Glutamatergic neuron (in vitro differentiated cells): ENCODE data around the gene POLQ. TPM values are rescaled to one million over a fixed set of nuclear protein-coding genes. Genes with fewer than 3 reads are reported as not detected.
"Not testable (repeated sequence)": the region's sequence is repeated elsewhere in the genome, so short reads cannot be mapped to it uniquely, and the experiment has no call there.

Source experiments
- DNase-seq: peaks from one replicate; pipeline ENCODE4 v3.0.0; 2022
- H3K27ac Mint-ChIP-seq: one replicate; pipeline ENCODE4 v1.8.0; 2020; ENCODE audit warnings: mild to moderate bottlenecking, mixed read lengths, inconsistent platforms; ENCODE audit not compliant: unreplicated experiment
- H3K27me3 Mint-ChIP-seq: one replicate; pipeline ENCODE4 v1.8.0; 2020; ENCODE audit warnings: mild to moderate bottlenecking, moderate library complexity, mixed read lengths, inconsistent platforms; ENCODE audit not compliant: unreplicated experiment
- H3K36me3 Mint-ChIP-seq: one replicate; pipeline ENCODE4 v1.8.0; 2020; ENCODE audit warnings: mild to moderate bottlenecking, mixed read lengths, inconsistent platforms; ENCODE audit not compliant: unreplicated experiment
- H3K4me1 Mint-ChIP-seq: one replicate; pipeline ENCODE4 v1.8.0; 2020; ENCODE audit warnings: mild to moderate bottlenecking, low read depth, mixed read lengths, inconsistent platforms; ENCODE audit not compliant: unreplicated experiment
- H3K4me3 Mint-ChIP-seq: one replicate; pipeline ENCODE4 v1.8.0; 2020; ENCODE audit warnings: mild to moderate bottlenecking, mixed read lengths, inconsistent platforms; ENCODE audit not compliant: unreplicated experiment
- H3K9me3 Mint-ChIP-seq: one replicate; pipeline ENCODE4 v1.8.0; 2020; ENCODE audit warnings: mild to moderate bottlenecking, moderate library complexity, mixed read lengths, inconsistent platforms; ENCODE audit not compliant: unreplicated experiment
- CTCF ChIP-seq: fragments of 200-600 bp; sonication (generic); IDR thresholded peaks from one replicate; pipeline ENCODE4 v1.5.0; 2021; ENCODE audit not compliant: partially characterized antibody, unreplicated experiment
- total RNA-seq: library from RNA; stranded (reverse); fragmentation: NEBNext Ultra II Directional; extraction: Animal tissue kit (Norgen Biotek cat#: 25700); gene quantifications from one replicate; pipeline ENCODE4 v1.2.1, GENCODE V29; 2021; ENCODE audit not compliant: unreplicated experiment

The POLQ gene
- total RNA-seq, 1 donor from 2014 or later: 2.4 TPM

DNA sequence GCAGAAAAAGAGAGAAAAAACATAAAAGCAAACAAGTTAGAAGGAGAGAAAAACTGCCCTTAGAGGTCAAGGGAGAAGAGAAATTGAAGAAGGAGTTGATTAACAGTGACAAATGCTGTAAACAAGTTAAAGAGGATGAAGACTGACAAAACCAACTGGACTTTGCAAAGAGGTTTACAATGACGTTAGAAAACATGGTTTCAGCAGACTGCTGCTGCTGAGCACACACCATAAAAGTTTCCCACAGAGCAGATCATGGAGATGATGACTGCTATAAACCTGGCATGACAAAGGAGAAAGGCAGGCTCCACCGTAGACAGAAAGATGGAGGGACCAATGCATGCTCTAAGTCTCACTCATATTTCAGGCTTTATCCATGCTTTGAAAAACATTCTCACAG lies 78.7 kb downstream of the POLQ start:
- no peak for TF ChIP-seq CTCF
- H3K27me3 Mint-ChIP-seq: peaks cover 3% of the 10 kb centered on the region
- H3K27ac Mint-ChIP-seq: no peak overlapping the region
- no peak overlapping the region for H3K4me3 Mint-ChIP-seq
- H3K36me3 Mint-ChIP-seq: peaks cover 4% of the 10 kb centered on the region
- DNase-seq: no peak
- H3K4me1 Mint-ChIP-seq: no peaks in the 10 kb centered on the region
- H3K9me3 Mint-ChIP-seq: peaks cover 4% of the 10 kb centered on the region

- H3K4me3 Mint-ChIP-seq: no peak overlapping the region
- H3K27ac Mint-ChIP-seq: no peak overlapping the region
- H3K27me3 Mint-ChIP-seq: peaks cover 3% of the 10 kb centered on the region
- peaks cover 5% of the 10 kb centered on the region for H3K36me3 Mint-ChIP-seq
- H3K4me1 Mint-ChIP-seq: no peaks in the 10 kb centered on the region
- no peak for DNase-seq
- peaks cover 4% of the 10 kb centered on the region for H3K9me3 Mint-ChIP-seq
- TF ChIP-seq CTCF: no peak
These were observed 82.0 kb downstream of the POLQ start for GRCh38 chr3:121463745-121464144.

- Mint-ChIP-seq H3K9me3 (peaks cover 4% of the 10 kb centered on the region), H3K27me3 (peaks cover 3% of the 10 kb centered on the region), H3K4me1 (no peaks in the 10 kb centered on the region), H3K36me3 (peaks cover 9% of the 10 kb centered on the region), H3K27ac (no peak overlapping the region), H3K4me3 (no peak overlapping the region)
- DNase-seq: no peak
- TF ChIP-seq CTCF: no peak
These were observed 83.2 kb downstream of the POLQ start for GRCh38 chr3:121462565-121462964.

DNA sequence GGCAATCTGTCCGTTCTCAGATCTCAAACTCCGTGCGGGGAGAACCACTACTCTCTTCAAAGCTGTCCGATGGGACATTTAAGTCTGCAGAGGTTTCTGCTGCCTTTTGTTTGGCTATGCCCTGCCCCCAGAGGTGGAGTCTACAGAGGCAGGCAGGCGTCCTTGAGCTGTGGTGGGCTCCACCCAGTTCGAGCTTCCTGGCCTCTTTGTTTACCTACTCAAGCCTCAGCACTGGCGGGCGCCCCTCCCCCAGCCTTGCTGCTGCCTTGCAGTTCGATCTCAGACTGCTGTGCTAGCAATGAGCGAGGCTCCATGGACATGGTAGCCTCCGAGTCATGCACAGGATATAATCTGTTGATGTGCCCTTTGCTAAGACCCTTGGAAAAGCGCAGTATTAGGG lies 94.0 kb downstream of the POLQ start:
- not testable (repeated sequence) for H3K4me1 Mint-ChIP-seq, DNase-seq, H3K27ac Mint-ChIP-seq, H3K27me3 Mint-ChIP-seq, H3K4me3 Mint-ChIP-seq, H3K36me3 Mint-ChIP-seq, H3K9me3 Mint-ChIP-seq

DNA sequence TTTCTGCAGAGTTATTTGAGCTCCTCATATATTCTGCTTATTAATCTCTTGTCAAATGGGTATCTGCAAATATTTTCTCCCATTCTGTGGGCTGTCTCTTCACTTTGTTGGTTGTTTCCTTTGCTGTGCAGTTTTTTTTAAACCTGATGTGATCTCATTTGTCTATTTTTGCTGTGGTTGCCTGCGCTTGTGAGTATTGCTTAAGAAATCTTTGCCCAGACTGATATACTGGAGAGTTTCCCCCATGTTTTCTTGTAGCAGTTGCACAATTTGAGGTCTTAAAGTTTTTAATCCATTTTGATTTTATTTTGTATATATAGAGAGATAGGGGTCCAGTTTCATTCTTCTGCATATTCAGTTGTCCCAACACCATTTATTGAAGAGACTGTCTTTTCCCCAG lies 102.3 kb downstream of the POLQ start:
- H3K27ac Mint-ChIP-seq: no peak overlapping the region
- no peaks in the 10 kb centered on the region for H3K4me1 Mint-ChIP-seq
- no peaks in the 10 kb centered on the region for H3K36me3 Mint-ChIP-seq
- no peak overlapping the region for H3K4me3 Mint-ChIP-seq
- peaks cover 2% of the 10 kb centered on the region for H3K27me3 Mint-ChIP-seq
- H3K9me3 Mint-ChIP-seq: no peaks in the 10 kb centered on the region
- DNase-seq: no peak
- no peak for TF ChIP-seq CTCF

DNA sequence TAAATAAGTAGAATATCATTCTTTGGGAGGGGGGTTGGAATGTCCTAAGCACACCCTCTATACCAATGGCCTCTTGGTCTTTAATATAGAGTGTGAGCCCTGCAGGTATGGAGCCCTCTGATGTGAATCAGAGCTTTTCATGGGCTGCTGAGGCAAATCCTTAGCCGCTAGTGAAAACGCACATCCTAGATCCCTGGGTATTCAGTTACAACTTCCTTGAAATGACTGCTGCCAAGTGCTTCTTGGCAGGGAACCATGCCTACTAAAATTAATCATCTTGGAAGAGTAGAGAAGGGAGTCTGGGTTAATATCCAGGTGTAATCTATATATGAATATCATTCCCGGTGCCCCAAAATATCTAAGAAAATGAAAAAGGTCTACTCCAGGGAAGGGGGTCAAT lies 109.1 kb downstream of the POLQ start:
- Mint-ChIP-seq H3K9me3 (no peaks in the 10 kb centered on the region), H3K27me3 (peaks cover 2% of the 10 kb centered on the region), H3K4me1 (peaks cover 1% of the 10 kb centered on the region), H3K27ac (no peak overlapping the region), H3K36me3 (no peaks in the 10 kb centered on the region), H3K4me3 (no peak overlapping the region)
- no peak for DNase-seq
- TF ChIP-seq CTCF: no peak
